Measurements from ENCODE around the gene PTPRN2. TPM values are rescaled to one million over a fixed set of nuclear protein-coding genes. Genes with fewer than 3 reads are reported as not detected.

The PTPRN2 gene
- total and polyA plus RNA-seq, 2 of the 8 experiments (the other 6 are each of a cell fraction or from before 2014, with no cell fraction given), result 2.6 to 4.5 TPM

- H3K27ac ChIP-seq (ENCODE audit: low read depth, low read length), result no peak overlapping the region
Measured at GRCh38 chr7:157612664-157613561, 974.7 kb downstream of the PTPRN2 start.

More at GRCh38 chr7:157612664-157613561, 974.7 kb downstream of the PTPRN2 start:
- WGBS, 2 experiments (ENCODE audit: extremely low coverage in 1 of 2, insufficient coverage in 1 of 2, insufficient read length in 1 of 2, insufficient replicate concordance in 2 of 2, low coverage in 1 of 2, low lambda C conversion rate in 2 of 2, missing lambda C conversion rate in 1 of 2), result 88% methylated on average over 51 of the region's 79 CpGs; no CpG with 5 or more reads in 1 of the 2 experiments
- Histone ChIP-seq H3K23ac (ENCODE audit: insufficient read length) (no peak overlapping the region), H2BK120ac (replicated peaks; ENCODE audit: low read depth, low read length) (no peak overlapping the region), H3K79me1 (ENCODE audit: low read depth, low read length) (no peaks in the 10 kb centered on the region), H2BK15ac (ENCODE audit: low read length) (no peak overlapping the region), H4K8ac (ENCODE audit: extremely low read depth, insufficient read depth, low read length) (peak overlapping the region; percentile 35), H2BK5ac (ENCODE audit: low read depth, low read length) (no peak overlapping the region; the same call in 1 of the 2 replicates), H3K23me2 (ENCODE audit: low read depth, low read length) (no peaks in the 10 kb centered on the region), H3K4ac (replicated peaks; ENCODE audit: insufficient read length, low read depth, low read length) (no peak overlapping the region), H3K18ac (ENCODE audit: extremely low read depth, low read length) (no peak overlapping the region), H3K4me1 (replicated peaks in 1 of 4; ENCODE audit: control insufficient read depth in 3 of 4, insufficient read depth in 4 of 4, low read length in 3 of 4) (no peaks in the 10 kb centered on the region), H3K14ac (ENCODE audit: insufficient read length) (no peak overlapping the region), H3K9me3 (ENCODE audit: insufficient read depth in 2 of 2, low read depth in 1 of 2, low read length in 1 of 2) (no peaks in the 10 kb centered on the region; a peak in 1 of 4 replicates), H2AFZ (ENCODE audit: low read length) (no peak overlapping the region), H3K79me2 (ENCODE audit: control insufficient read depth in 1 of 2, insufficient read depth in 2 of 2, low read length in 2 of 2) (no peaks in the 10 kb centered on the region), H3K56ac (replicated peaks; ENCODE audit: insufficient read length, low read depth, low read length) (no peak overlapping the region), H3K9ac (replicated peaks in 1 of 4; ENCODE audit: extremely low read depth in 1 of 4, low read depth in 3 of 4, low read length in 3 of 4) (no peak overlapping the region), H2AK5ac (ENCODE audit: low read depth, low read length) (no peak overlapping the region), H3K4me3 (ENCODE audit: extremely low read depth in 1 of 4, insufficient read depth in 2 of 4, low read depth in 3 of 4, low read length in 4 of 4) (0 out of 8 replicates have a peak overlapping the region, but pooled peaks of 1 of the 4 experiments have one; percentile 14), H4K5ac (ENCODE audit: insufficient read length, low read depth, low read length) (no peak overlapping the region), H3K4me2 (ENCODE audit: insufficient read depth in 1 of 2, low read depth in 2 of 2, low read length in 2 of 2) (no peak overlapping the region; a peak in 1 of 4 replicates), H4K91ac (replicated peaks; ENCODE audit: insufficient read length, low read length) (no peak overlapping the region), H2BK20ac (ENCODE audit: low read length) (no peak overlapping the region), H4K20me1 (replicated peaks in 1 of 2; ENCODE audit: control insufficient read depth in 1 of 2, insufficient read depth in 2 of 2, low read length in 2 of 2) (no peaks in the 10 kb centered on the region), H2BK12ac (ENCODE audit: low read depth, low read length) (no peak overlapping the region), H3K27me3 (replicated peaks in 1 of 4; ENCODE audit: control insufficient read depth in 3 of 4, extremely low read depth in 1 of 4, insufficient read depth in 3 of 4, low read length in 3 of 4) (no peaks in the 10 kb centered on the region; a peak in 3 of 7 replicates), H3K36me3 (ENCODE audit: control insufficient read depth in 2 of 4, insufficient read depth in 4 of 4, low read length in 3 of 4) (no peaks in the 10 kb centered on the region)
- DNase-seq (ENCODE audit: low read depth in 1 of 2, low spot score in 2 of 2) (peak in 1 of 2 experiments; percentile 54), FAIRE-seq (no peak)
- POLR2A ChIA-PET (ENCODE audit: partially characterized antibody), result interaction anchor here (0.5 kb wide), 1 partner anchor 997 kb away, joined by 3 read pairs; no protein-coding TSS in a partner anchor
- CTCF ChIA-PET (ENCODE audit: partially characterized antibody), result interaction anchor here (0.7 to 1.4 kb wide), 3 partner anchors 9 to 20 kb away, joined by 3 read pairs; no protein-coding TSS in a partner anchor
- TF ChIP-seq, protein P1, sequence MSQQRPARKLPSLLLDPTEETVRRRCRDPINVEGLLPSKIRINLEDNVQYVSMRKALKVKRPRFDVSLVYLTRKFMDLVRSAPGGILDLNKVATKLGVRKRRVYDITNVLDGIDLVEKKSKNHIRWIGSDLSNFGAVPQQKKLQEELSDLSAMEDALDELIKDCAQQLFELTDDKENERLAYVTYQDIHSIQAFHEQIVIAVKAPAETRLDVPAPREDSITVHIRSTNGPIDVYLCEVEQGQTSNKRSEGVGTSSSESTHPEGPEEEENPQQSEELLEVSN (IDR thresholded peaks at IDR 0.05), result peak; percentile 67
- TF ChIP-seq KDM5A (IDR thresholded peaks at IDR 0.05; ENCODE audit: low read length) (no peak), RFX5 (IDR thresholded peaks at IDR 0.05; ENCODE audit: borderline replicate concordance, low read depth, low read length) (no peak), CTBP2 (IDR thresholded peaks at IDR 0.05; ENCODE audit: borderline replicate concordance, insufficient read depth, insufficient read length, low read length) (no peak), POLR2A (IDR thresholded peaks at IDR 0.05; ENCODE audit: control extremely low read depth in 1 of 2, low read depth in 2 of 2, low read length in 2 of 2) (no peak), SP4 (IDR thresholded peaks at IDR 0.05; ENCODE audit: low read length) (no peak), RNF2 (IDR thresholded peaks at IDR 0.05; ENCODE audit: borderline replicate concordance, low read depth, low read length, missing control alignments, poor library complexity, severe bottlenecking) (no peak), BCL11A (IDR thresholded peaks at IDR 0.05; ENCODE audit: low read depth in 2 of 2, low read length in 2 of 2) (no peak)

All from H1 (cell line).